A549 (cell line): Measurements from ENCODE around the gene ASCL2. TPM values are rescaled to one million over a fixed set of nuclear protein-coding genes. Genes with fewer than 3 reads are reported as not detected.

ENCODE experiments used
- ATAC-seq, 2 experiments: fragments of 200-7000 bp in 1 of 2; fragments of >200 bp in 1 of 2; cut with Nextera tagmentation in 1 of 2; cut with Tn5 transposase in 1 of 2; 3 replicates each; pipeline versions ENCODE4 v1.8.0 to v1.9.1; 2018 to 2020; ENCODE audit warnings: mild to moderate bottlenecking in 1 of 2, moderate library complexity in 1 of 2
- CTCF ChIA-PET: fragments of 300-600 bp; sonication (Branson Sonifier 250); formaldehyde crosslinking; extraction: SDS; loops from one replicate; lab custom pipeline; 2021; ENCODE audit warnings: antibody characterized with exemption, inconsistent platforms; lab: Yijun Ruan, JAX
- POLR2A ChIA-PET: fragments of 350-600 bp; formaldehyde crosslinking; extraction: SDS; loops from one replicate; lab custom pipeline; 2021; ENCODE audit warnings: antibody characterized with exemption, inconsistent platforms; lab: Yijun Ruan, JAX
- DNase-seq, 2 experiments: peaks; one replicate each; pipeline versions ENCODE4 v3.0.0 to v3.0.0-alpha.2; 2011 to 2016; ENCODE audit warnings: low read depth in 1 of 2, low spot score in 1 of 2
- FAIRE-seq: peaks from 2 replicates; lab custom pipeline; 2011; peaks lifted over from hg19 to GRCh38; lab: Jason Lieb, UNC
- H3K27ac ChIP-seq, 2 experiments: fragments of >200 bp; sonication (Bioruptor Twin); formaldehyde crosslinking; 3 replicates each; pipeline ENCODE4 v1.5.1; 2016 to 2017
- H3K4me1 ChIP-seq: fragments of >200 bp; sonication (Bioruptor Twin); formaldehyde crosslinking; 3 replicates; pipeline ENCODE4 v1.6.1; 2016
- H3K4me2 ChIP-seq: fragments of >200 bp; sonication (Bioruptor Twin); formaldehyde crosslinking; 3 replicates; pipeline ENCODE4 v1.6.1; 2016
- H3K4me3 ChIP-seq: fragments of >200 bp; sonication (Bioruptor Twin); formaldehyde crosslinking; 3 replicates; pipeline ENCODE4 v1.5.1; 2016
- H3K9me3 ChIP-seq: fragments of >200 bp; sonication (Bioruptor Twin); formaldehyde crosslinking; 3 replicates; pipeline ENCODE4 v1.6.1; 2016
- BHLHE40 ChIP-seq: IDR thresholded peaks from 2 replicates; pipeline ENCODE4 v1.6.1; 2012; ENCODE audit warnings: low read depth, low read length, inconsistent platforms
- CEBPB ChIP-seq, 2 experiments: fragments of >200 bp in 1 of 2; sonication (Bioruptor Twin) in 1 of 2; formaldehyde crosslinking in 1 of 2; IDR thresholded peaks; 2 replicates each; pipeline ENCODE4 v1.6.1; 2012 to 2016
- CHD4 ChIP-seq: fragments of 200-600 bp; sonication (generic); IDR thresholded peaks from 2 replicates; pipeline ENCODE4 v1.6.1; 2016; ENCODE audit warnings: antibody characterized with exemption, mild to moderate bottlenecking, borderline replicate concordance
- EHF ChIP-seq: fragments of 250-450 bp; sonication (Bioruptor Pico); IDR thresholded peaks from 2 replicates; pipeline ENCODE4 v1.5.0; 2020; ENCODE audit warnings: mild to moderate bottlenecking
- EHMT2 ChIP-seq: fragments of 200-600 bp; sonication (generic); IDR thresholded peaks from 2 replicates; pipeline ENCODE4 v1.6.1; 2016; ENCODE audit warnings: antibody characterized with exemption, low read depth, mild to moderate bottlenecking, moderate library complexity
- EP300 ChIP-seq, 2 experiments: fragments of >200 bp; sonication (Bioruptor Twin); formaldehyde crosslinking; IDR thresholded peaks; 2 replicates in 1 of 2; 3 replicates in 1 of 2; pipeline ENCODE4 v1.6.1; 2016 to 2017
- FOSB ChIP-seq: fragments of 250-450 bp; sonication (Bioruptor Pico); IDR thresholded peaks from 2 replicates; pipeline ENCODE4 v1.5.0; 2020; ENCODE audit warnings: mild to moderate bottlenecking, moderate library complexity
- HDAC2 ChIP-seq: fragments of 200-600 bp; sonication (generic); IDR thresholded peaks from 2 replicates; pipeline ENCODE4 v1.6.1; 2016
- HOXA7 ChIP-seq: fragments of 250-450 bp; sonication (Bioruptor Pico); IDR thresholded peaks from 2 replicates; pipeline ENCODE4 v1.5.0; 2020; ENCODE audit warnings: mild to moderate bottlenecking, moderate library complexity
- HOXB13 ChIP-seq: fragments of 250-450 bp; sonication (Bioruptor Pico); IDR thresholded peaks from 2 replicates; pipeline ENCODE4 v1.5.0; 2020; ENCODE audit warnings: low read depth, mild to moderate bottlenecking, moderate library complexity
- JUNB ChIP-seq: fragments of >200 bp; sonication (Bioruptor Twin); formaldehyde crosslinking; IDR thresholded peaks from 2 replicates; pipeline ENCODE4 v1.6.1; 2016
- KDM1A ChIP-seq: fragments of 200-600 bp; sonication (generic); IDR thresholded peaks from 2 replicates; pipeline ENCODE4 v1.6.1; 2016; ENCODE audit warnings: low read depth, mild to moderate bottlenecking
- MAFK ChIP-seq: fragments of 450-650 bp; IDR thresholded peaks from 2 replicates; pipeline ENCODE4 v1.6.1; 2014; ENCODE audit not compliant: partially characterized antibody
- MYC ChIP-seq: IDR thresholded peaks from 2 replicates; pipeline ENCODE4 v1.6.1; 2012; ENCODE audit warnings: mild to moderate bottlenecking, inconsistent platforms, low read length, improper control_type of control experiment, borderline replicate concordance
- NR3C1 ChIP-seq: fragments of >200 bp; sonication (Bioruptor Twin); formaldehyde crosslinking; IDR thresholded peaks from 3 replicates; pipeline ENCODE4 v1.6.1; 2017
- RCOR1 ChIP-seq: fragments of 150-350 bp; IDR thresholded peaks from 2 replicates; pipeline ENCODE4 v1.6.1; 2014; ENCODE audit warnings: antibody characterized with exemption, low read length, low read depth
- RFX5 ChIP-seq: fragments of 450-650 bp; IDR thresholded peaks from 2 replicates; pipeline ENCODE4 v1.7.1; 2014; ENCODE audit warnings: antibody characterized with exemption, mild to moderate bottlenecking, moderate library complexity
- SMC3 ChIP-seq: fragments of >200 bp; sonication (Bioruptor Twin); formaldehyde crosslinking; IDR thresholded peaks from 3 replicates; pipeline ENCODE4 v1.6.1; 2018; ENCODE audit warnings: inconsistent platforms
- SREBF2 ChIP-seq: fragments of 450-650 bp; IDR thresholded peaks from 2 replicates; pipeline ENCODE4 v1.6.1; 2014; ENCODE audit warnings: mild to moderate bottlenecking, moderate library complexity
- TFCP2L1 ChIP-seq: fragments of 250-450 bp; sonication (Bioruptor Pico); IDR thresholded peaks from 2 replicates; pipeline ENCODE4 v1.5.0; 2021; ENCODE audit warnings: mild to moderate bottlenecking
- ZC3H11A ChIP-seq: fragments of 450-650 bp; IDR thresholded peaks from 2 replicates; pipeline ENCODE4 v1.6.1; 2014; ENCODE audit warnings: antibody characterized with exemption, mild to moderate bottlenecking
- ZSCAN20 ChIP-seq: fragments of 250-450 bp; sonication (Bioruptor Pico); IDR thresholded peaks from 2 replicates; pipeline ENCODE4 v1.8.0; 2022; ENCODE audit warnings: mild to moderate bottlenecking, moderate library complexity
- WGBS: methylation state at CpG from one replicate; pipeline ENCODE4 v1.1.6; 2017; ENCODE audit errors: missing lambda C conversion rate; 5-methylcytosine and 5-hydroxymethylcytosine counted together
- polyA plus RNA-seq, 4 experiments: library from polyadenylated mRNA; depleted of rRNA in 3 of 4; stranded (reverse); fragments of >200 nt; fragmentation: RNase III in 1 of 4; extraction: RNeasy Plus Mini Kit Qiagen cat#74134 plus additional on column Dnase treatment in 1 of 4; gene quantifications; 2 replicates in 3 of 4; 3 replicates in 1 of 4; pipeline ENCODE4 v1.2.3, GENCODE V29; 2011 to 2017
- TF ChIP-seq, protein P1 (sequence below): fragments of >200 bp; sonication (Bioruptor Twin); formaldehyde crosslinking; IDR thresholded peaks from 3 replicates; pipeline ENCODE4 v1.6.1; 2016
- TF ChIP-seq, protein P2 (sequence below): fragments of 250-450 bp; sonication (Bioruptor Pico); IDR thresholded peaks from 2 replicates; pipeline ENCODE4 v1.5.0; 2020; ENCODE audit warnings: low read depth, mild to moderate bottlenecking, moderate library complexity
- TF ChIP-seq, protein P3 (sequence below): fragments of 450-650 bp; IDR thresholded peaks from 2 replicates; pipeline ENCODE4 v1.6.1; 2014; ENCODE audit warnings: antibody characterized with exemption
- TF ChIP-seq, protein P4 (sequence below): fragments of >200 bp; sonication (Bioruptor Twin); formaldehyde crosslinking; IDR thresholded peaks from 3 replicates; pipeline ENCODE4 v1.5.1; 2016
- TF ChIP-seq, protein P5 (sequence below): fragments of 250-450 bp; sonication (Bioruptor Pico); IDR thresholded peaks from 2 replicates; pipeline ENCODE4 v1.5.0; 2021; ENCODE audit warnings: mild to moderate bottlenecking, moderate library complexity, borderline replicate concordance
- TF ChIP-seq, protein P6 (sequence below): fragments of 150-350 bp; IDR thresholded peaks from 2 replicates; pipeline ENCODE4 v1.6.1; 2014; ENCODE audit warnings: low read depth, mild to moderate bottlenecking, low read length
- TF ChIP-seq, protein P7 (sequence below): fragments of >200 bp; sonication (Bioruptor Twin); formaldehyde crosslinking; IDR thresholded peaks from 2 replicates; pipeline ENCODE4 v1.6.1; 2016

The ASCL2 gene
- polyA plus RNA-seq, 2 of the 4 experiments (the other 2 are of a cell fraction), result not detected

DNA sequence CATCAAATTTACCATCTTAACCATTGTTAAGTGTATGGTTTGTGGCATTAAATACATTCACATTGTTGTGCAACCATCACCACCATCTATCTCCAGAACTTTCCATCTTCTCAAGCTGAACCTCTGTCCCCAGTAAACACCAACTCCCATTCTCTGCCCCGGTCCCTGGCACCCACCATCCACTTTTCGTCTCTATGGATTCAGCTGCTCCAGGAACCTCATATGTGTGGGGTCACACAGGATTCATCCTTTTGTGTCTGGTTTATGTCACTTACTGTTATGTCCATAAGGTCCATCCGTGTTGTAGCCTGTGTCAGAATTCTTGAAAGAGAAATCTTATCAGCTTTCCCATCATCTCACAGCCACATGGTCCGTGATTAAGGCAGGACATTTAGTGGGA lies 47.7 kb upstream of the ASCL2 start:
- DNase-seq (no peak), ATAC-seq (no peak), FAIRE-seq (no peak)
- WGBS, result 50% methylated on average over 4 of the region's 4 CpGs
- no peak for TF ChIP-seq HOXA7 (CRISPR knock-in tag)
- no peak for TF ChIP-seq SREBF2
- TF ChIP-seq MAFK, result no peak
- TF ChIP-seq, protein P1, sequence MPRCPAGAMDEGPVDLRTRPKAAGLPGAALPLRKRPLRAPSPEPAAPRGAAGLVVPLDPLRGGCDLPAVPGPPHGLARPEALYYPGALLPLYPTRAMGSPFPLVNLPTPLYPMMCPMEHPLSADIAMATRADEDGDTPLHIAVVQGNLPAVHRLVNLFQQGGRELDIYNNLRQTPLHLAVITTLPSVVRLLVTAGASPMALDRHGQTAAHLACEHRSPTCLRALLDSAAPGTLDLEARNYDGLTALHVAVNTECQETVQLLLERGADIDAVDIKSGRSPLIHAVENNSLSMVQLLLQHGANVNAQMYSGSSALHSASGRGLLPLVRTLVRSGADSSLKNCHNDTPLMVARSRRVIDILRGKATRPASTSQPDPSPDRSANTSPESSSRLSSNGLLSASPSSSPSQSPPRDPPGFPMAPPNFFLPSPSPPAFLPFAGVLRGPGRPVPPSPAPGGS, result no peak
- no peak for TF ChIP-seq SMC3
- no peak for TF ChIP-seq TFCP2L1 (CRISPR knock-in tag)
- TF ChIP-seq, protein P2, sequence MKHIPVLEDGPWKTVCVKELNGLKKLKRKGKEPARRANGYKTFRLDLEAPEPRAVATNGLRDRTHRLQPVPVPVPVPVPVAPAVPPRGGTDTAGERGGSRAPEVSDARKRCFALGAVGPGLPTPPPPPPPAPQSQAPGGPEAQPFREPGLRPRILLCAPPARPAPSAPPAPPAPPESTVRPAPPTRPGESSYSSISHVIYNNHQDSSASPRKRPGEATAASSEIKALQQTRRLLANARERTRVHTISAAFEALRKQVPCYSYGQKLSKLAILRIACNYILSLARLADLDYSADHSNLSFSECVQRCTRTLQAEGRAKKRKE, result no peak
- TF ChIP-seq RCOR1, result no peak
- TF ChIP-seq, protein P3, sequence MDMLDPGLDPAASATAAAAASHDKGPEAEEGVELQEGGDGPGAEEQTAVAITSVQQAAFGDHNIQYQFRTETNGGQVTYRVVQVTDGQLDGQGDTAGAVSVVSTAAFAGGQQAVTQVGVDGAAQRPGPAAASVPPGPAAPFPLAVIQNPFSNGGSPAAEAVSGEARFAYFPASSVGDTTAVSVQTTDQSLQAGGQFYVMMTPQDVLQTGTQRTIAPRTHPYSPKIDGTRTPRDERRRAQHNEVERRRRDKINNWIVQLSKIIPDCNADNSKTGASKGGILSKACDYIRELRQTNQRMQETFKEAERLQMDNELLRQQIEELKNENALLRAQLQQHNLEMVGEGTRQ, result no peak
- TF ChIP-seq EHMT2, result no peak
- TF ChIP-seq EHF, result no peak
- TF ChIP-seq, protein P4, sequence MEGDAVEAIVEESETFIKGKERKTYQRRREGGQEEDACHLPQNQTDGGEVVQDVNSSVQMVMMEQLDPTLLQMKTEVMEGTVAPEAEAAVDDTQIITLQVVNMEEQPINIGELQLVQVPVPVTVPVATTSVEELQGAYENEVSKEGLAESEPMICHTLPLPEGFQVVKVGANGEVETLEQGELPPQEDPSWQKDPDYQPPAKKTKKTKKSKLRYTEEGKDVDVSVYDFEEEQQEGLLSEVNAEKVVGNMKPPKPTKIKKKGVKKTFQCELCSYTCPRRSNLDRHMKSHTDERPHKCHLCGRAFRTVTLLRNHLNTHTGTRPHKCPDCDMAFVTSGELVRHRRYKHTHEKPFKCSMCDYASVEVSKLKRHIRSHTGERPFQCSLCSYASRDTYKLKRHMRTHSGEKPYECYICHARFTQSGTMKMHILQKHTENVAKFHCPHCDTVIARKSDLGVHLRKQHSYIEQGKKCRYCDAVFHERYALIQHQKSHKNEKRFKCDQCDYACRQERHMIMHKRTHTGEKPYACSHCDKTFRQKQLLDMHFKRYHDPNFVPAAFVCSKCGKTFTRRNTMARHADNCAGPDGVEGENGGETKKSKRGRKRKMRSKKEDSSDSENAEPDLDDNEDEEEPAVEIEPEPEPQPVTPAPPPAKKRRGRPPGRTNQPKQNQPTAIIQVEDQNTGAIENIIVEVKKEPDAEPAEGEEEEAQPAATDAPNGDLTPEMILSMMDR, result no peak
- TF ChIP-seq ZC3H11A, result no peak
- TF ChIP-seq HDAC2, result no peak
- no peak for TF ChIP-seq NR3C1
- no peak for TF ChIP-seq ZSCAN20
- TF ChIP-seq, protein P5, sequence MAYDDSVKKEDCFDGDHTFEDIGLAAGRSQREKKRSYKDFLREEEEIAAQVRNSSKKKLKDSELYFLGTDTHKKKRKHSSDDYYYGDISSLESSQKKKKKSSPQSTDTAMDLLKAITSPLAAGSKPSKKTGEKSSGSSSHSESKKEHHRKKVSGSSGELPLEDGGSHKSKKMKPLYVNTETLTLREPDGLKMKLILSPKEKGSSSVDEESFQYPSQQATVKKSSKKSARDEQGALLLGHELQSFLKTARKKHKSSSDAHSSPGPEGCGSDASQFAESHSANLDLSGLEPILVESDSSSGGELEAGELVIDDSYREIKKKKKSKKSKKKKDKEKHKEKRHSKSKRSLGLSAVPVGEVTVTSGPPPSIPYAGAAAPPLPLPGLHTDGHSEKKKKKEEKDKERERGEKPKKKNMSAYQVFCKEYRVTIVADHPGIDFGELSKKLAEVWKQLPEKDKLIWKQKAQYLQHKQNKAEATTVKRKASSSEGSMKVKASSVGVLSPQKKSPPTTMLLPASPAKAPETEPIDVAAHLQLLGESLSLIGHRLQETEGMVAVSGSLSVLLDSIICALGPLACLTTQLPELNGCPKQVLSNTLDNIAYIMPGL (CRISPR knock-in tag), result no peak
- TF ChIP-seq BHLHE40, result no peak
- no peak for TF ChIP-seq HOXB13
- no peak for TF ChIP-seq CHD4
- Histone ChIP-seq H3K4me2 (no peak overlapping the region), H3K9me3 (peaks cover 8% of the 10 kb centered on the region), H3K4me1 (peaks cover 4% of the 10 kb centered on the region; the same call in 1 of the 3 replicates), H3K4me3 (no peak overlapping the region), H3K27ac (no peak overlapping the region)
- ChIA-PET POLR2A (no interaction called here), CTCF (interaction anchor here (8.4 to 30.6 kb wide), 2 partner anchors 12 to 95 kb away, joined by 63 to 903 read pairs; partner anchors contain the start of gene TSSC4)

DNA sequence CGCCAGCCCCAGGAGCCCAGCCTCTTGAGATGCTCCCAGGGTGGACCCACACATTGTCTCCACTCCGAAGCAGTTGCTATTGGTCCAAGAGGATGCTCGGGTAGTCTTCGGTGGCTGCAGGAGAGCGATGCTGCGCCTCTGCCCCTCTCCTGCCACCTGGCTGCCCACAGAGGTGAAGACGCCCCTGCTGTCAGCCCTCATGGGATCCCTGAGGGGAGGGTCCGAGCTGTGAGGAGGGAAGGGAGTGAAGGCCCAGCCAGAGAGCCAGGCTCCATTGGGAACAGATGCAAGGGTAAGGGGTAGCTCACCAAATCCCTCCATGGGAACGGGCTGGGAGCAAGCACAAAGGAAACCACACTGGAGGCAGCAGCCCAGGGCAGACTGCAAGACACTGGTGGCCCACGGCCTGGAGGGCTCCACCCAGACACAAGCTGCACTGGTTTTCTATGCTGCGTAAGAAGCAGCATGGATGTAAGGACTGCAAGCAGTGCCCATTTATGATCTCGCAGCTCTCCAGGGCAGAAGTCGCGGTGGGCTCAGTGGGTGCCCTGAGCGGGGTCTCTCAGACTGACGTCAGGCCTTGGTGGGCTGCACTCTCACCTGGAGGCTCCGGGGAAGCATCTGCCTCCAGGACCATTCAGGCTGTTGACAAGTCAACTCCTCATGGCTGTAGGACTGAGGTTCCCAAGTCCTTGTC lies 47.1 kb upstream of the ASCL2 start:
- peaks cover 8% of the 10 kb centered on the region; the same call in 2 of the 3 replicates for H3K9me3 ChIP-seq
- no peak for DNase-seq
- POLR2A ChIA-PET, result no interaction called here
- H3K4me2 ChIP-seq, result no peak overlapping the region
- WGBS, result 54% methylated on average over 14 of the region's 17 CpGs
- H3K4me1 ChIP-seq, result peaks cover 4% of the 10 kb centered on the region; the same call in 1 of the 3 replicates
- H3K4me3 ChIP-seq, result no peak overlapping the region
- no peak for ATAC-seq
- H3K27ac ChIP-seq, result no peak overlapping the region
- FAIRE-seq, result no peak
- CTCF ChIA-PET, result interaction anchor here (0.5 to 30.6 kb wide), 3 partner anchors 12 to 95 kb away, joined by 3 to 903 read pairs (median 63); partner anchors contain the start of gene TSSC4
- TF ChIP-seq, protein P2, result no peak
- no peak for TF ChIP-seq FOSB (CRISPR knock-in tag)
- TF ChIP-seq RCOR1, result no peak
- no peak for TF ChIP-seq RFX5
- TF ChIP-seq MYC, result no peak
- TF ChIP-seq EP300 (IDR thresholded peaks at IDR 0.05), result no peak
- TF ChIP-seq CEBPB (IDR thresholded peaks at IDR 0.05), result no peak
- TF ChIP-seq, protein P6, sequence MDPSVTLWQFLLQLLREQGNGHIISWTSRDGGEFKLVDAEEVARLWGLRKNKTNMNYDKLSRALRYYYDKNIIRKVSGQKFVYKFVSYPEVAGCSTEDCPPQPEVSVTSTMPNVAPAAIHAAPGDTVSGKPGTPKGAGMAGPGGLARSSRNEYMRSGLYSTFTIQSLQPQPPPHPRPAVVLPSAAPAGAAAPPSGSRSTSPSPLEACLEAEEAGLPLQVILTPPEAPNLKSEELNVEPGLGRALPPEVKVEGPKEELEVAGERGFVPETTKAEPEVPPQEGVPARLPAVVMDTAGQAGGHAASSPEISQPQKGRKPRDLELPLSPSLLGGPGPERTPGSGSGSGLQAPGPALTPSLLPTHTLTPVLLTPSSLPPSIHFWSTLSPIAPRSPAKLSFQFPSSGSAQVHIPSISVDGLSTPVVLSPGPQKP, result no peak
- TF ChIP-seq ZSCAN20, result no peak
- TF ChIP-seq, protein P7, sequence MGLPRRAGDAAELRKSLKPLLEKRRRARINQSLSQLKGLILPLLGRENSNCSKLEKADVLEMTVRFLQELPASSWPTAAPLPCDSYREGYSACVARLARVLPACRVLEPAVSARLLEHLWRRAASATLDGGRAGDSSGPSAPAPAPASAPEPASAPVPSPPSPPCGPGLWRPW, result no peak
- no peak for TF ChIP-seq SREBF2
- TF ChIP-seq JUNB, result no peak
- no peak for TF ChIP-seq TFCP2L1 (CRISPR knock-in tag)
- TF ChIP-seq KDM1A, result no peak
